A673 (cell line): ENCODE measurements around the gene GTF2H1. TPM values are rescaled to one million over a fixed set of nuclear protein-coding genes. Genes with fewer than 3 reads are reported as not detected.

ENCODE experiments used
- BruUV-seq: library from RNA; stranded (reverse); fragments of 400-500 nt; replicated peaks from 2 replicates; lab custom pipeline; 2021; lab: Mats Ljungman, UMichigan
- CTCF ChIA-PET: fragments of 300-600 bp; sonication (Branson Sonifier 250); formaldehyde crosslinking; loops from one replicate; lab custom pipeline; 2022; ENCODE audit warnings: antibody characterized with exemption; lab: Charles Lee
- POLR2A ChIA-PET: fragments of 300-600 bp; sonication (Branson Sonifier 250); formaldehyde crosslinking; loops from one replicate; lab custom pipeline; 2022; ENCODE audit warnings: antibody characterized with exemption; ENCODE audit not compliant: low non-redundant PET; lab: Charles Lee
- DNase-seq: peaks from one replicate; pipeline ENCODE4 v3.0.0-alpha.2; 2015; ENCODE audit warnings: low spot score
- H3K27ac ChIP-seq: fragments of 200-600 bp; sonication (generic); 2 replicates; pipeline ENCODE4 v1.5.1; 2016; ENCODE audit warnings: mixed run types, low read depth, mild to moderate bottlenecking, mixed read lengths, antibody characterized with exemption, low read length; ENCODE audit not compliant: poor library complexity, severe bottlenecking
- H3K27me3 ChIP-seq: fragments of 200-600 bp; sonication (generic); replicated peaks from 2 replicates; pipeline ENCODE4 v1.6.1; 2017; ENCODE audit warnings: mixed run types, low read depth, mild to moderate bottlenecking, mixed read lengths, antibody characterized with exemption, low read length; ENCODE audit not compliant: insufficient read depth, poor library complexity
- H3K36me3 ChIP-seq: fragments of 200-600 bp; sonication (generic); 2 replicates; pipeline ENCODE4 v1.6.1; 2016; ENCODE audit warnings: mixed run types, mild to moderate bottlenecking, mixed read lengths, antibody characterized with exemption, low read length; ENCODE audit not compliant: insufficient read depth, poor library complexity, severe bottlenecking
- H3K4me1 ChIP-seq: fragments of 200-600 bp; sonication (generic); 2 replicates; pipeline ENCODE4 v1.6.1; 2017; ENCODE audit warnings: mixed run types, mild to moderate bottlenecking, mixed read lengths, antibody characterized with exemption, low read length; ENCODE audit not compliant: insufficient read depth, poor library complexity, severe bottlenecking
- H3K4me3 ChIP-seq: fragments of 200-600 bp; sonication (generic); 2 replicates; pipeline ENCODE4 v1.5.1; 2016; ENCODE audit warnings: low read depth, mixed run types, mild to moderate bottlenecking, mixed read lengths, low read length; ENCODE audit not compliant: poor library complexity, severe bottlenecking
- H3K9me3 ChIP-seq: fragments of 200-600 bp; sonication (generic); 2 replicates; pipeline ENCODE4 v1.6.1; 2016; ENCODE audit warnings: mixed run types, low read depth, mild to moderate bottlenecking, mixed read lengths, antibody characterized with exemption, low read length; ENCODE audit not compliant: poor library complexity, severe bottlenecking
- EZH2 ChIP-seq: fragments of 200-600 bp; sonication (generic); IDR thresholded peaks from 2 replicates; pipeline ENCODE4 v1.6.1; 2017; ENCODE audit warnings: borderline replicate concordance, low read depth, mild to moderate bottlenecking, mixed read lengths, antibody characterized with exemption, low read length; ENCODE audit not compliant: poor library complexity, severe bottlenecking
- intact Hi-C: fragments of 100-400 bp; cut with micrococcal nuclease; formaldehyde crosslinking; loops from one replicate; pipeline ENCODE4 v1.10.0; 2022; ENCODE audit not compliant: unreplicated experiment
- total RNA-seq: library from RNA; stranded (reverse); gene quantifications from 2 replicates; pipeline ENCODE4 v1.2.3, GENCODE V29; 2021
- TF ChIP-seq, protein P1 (sequence below): fragments of 300-800, 200-600 bp; sonication (generic); conservative IDR thresholded peaks from 2 replicates; pipeline ENCODE4 v1.5.1; 2017; ENCODE audit warnings: low read depth, mild to moderate bottlenecking, antibody characterized with exemption, low read length, moderate library complexity, mixed read lengths

Gene GTF2H1
- total RNA-seq, 1 experiment from 2014 or later = 56.2 TPM

DNA sequence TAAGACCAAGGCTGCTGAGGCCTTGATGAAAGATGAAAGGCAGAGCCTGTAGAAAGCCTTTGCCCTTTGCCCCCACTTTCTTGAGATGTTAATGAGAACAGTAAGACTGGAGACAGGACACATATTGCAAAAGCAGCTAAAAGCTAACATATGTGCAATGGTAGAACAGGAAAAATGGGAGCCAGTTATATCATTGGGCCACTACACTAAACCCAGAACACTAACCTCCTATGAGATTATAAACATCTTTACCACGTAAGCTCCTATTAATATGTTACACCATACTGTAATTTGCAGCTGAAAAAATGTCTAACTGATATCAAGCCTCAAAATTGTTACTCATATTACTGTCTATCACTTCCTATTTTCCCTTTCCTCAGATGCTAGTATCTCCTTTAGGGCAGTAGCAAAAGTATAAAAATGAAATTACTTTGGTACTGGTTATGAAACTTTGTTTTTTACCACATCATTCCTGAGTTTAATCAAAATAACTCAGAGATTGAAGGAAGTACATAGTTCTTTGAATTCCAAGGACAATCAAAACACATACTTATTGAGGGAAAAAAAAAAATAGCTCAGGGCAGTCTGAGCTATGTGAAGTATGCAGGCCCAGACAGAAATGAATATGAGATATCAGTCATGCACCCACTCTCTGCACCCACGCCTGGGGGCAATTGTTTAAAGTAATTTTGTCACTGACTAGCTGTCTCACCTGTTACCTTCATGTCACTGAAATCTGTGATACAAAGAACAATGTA, 9.5 kb upstream of the GTF2H1 start:
- Histone ChIP-seq H3K36me3 (peaks cover 14% of the 10 kb centered on the region), H3K4me3 (no peak overlapping the region), H3K27me3 (no peaks in the 10 kb centered on the region), H3K4me1 (no peaks in the 10 kb centered on the region), H3K27ac (no peak overlapping the region), H3K9me3 (no peaks in the 10 kb centered on the region)
- intact Hi-C loops = no loop called here
- DNase-seq = no peak
- TF ChIP-seq, protein P1, sequence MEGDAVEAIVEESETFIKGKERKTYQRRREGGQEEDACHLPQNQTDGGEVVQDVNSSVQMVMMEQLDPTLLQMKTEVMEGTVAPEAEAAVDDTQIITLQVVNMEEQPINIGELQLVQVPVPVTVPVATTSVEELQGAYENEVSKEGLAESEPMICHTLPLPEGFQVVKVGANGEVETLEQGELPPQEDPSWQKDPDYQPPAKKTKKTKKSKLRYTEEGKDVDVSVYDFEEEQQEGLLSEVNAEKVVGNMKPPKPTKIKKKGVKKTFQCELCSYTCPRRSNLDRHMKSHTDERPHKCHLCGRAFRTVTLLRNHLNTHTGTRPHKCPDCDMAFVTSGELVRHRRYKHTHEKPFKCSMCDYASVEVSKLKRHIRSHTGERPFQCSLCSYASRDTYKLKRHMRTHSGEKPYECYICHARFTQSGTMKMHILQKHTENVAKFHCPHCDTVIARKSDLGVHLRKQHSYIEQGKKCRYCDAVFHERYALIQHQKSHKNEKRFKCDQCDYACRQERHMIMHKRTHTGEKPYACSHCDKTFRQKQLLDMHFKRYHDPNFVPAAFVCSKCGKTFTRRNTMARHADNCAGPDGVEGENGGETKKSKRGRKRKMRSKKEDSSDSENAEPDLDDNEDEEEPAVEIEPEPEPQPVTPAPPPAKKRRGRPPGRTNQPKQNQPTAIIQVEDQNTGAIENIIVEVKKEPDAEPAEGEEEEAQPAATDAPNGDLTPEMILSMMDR = no peak
- no peak for TF ChIP-seq EZH2
- CTCF ChIA-PET = no interaction called here
- POLR2A ChIA-PET = no interaction called here
- no TSS peak for BruUV-seq

DNA sequence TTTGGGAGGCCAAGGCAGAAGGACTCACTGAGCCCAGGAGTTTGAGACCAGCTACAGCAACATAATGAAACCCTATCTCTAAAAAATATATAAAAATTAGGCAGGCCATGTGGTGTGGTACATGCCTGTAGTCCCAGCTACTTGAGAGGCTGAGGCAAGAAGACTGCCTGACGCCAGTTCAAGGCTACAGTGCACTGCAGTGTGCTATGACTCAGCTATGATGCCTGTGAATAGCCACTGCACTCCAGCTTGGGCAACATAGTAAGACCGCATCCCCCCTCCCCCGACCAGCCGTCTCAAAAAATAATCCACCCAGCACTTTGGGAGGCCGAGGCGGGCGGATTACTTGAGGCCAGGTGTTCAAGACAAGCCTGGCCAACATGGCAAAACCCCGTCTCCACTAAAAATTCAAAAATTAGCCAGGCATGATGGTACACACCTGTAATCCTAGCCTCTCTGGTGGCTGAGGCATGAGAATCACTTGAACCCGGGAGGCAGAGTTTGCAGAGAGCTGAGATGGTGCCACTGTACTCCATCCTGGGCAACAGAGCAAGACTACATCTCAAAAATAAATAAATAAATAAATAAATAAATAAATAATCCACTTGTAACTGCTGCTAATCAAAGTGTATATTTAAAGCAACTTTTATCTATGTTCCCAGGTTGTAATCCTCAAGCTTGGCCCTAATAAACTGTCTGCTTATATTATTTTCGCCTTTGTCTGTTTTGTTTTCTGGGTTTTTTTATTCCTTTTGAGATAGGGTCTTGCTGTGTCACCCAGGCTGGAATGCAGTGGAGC, 8.2 kb upstream of the GTF2H1 start:
- H3K4me1 ChIP-seq = no peaks in the 10 kb centered on the region
- CTCF ChIA-PET = no interaction called here
- no peaks in the 10 kb centered on the region for H3K9me3 ChIP-seq
- POLR2A ChIA-PET = interaction anchor here (0.6 kb wide), 1 partner anchor 13 kb away, joined by 10 read pairs; no protein-coding TSS in a partner anchor
- intact Hi-C loops = no loop called here
- DNase-seq = no peak
- H3K27me3 ChIP-seq = no peaks in the 10 kb centered on the region
- H3K36me3 ChIP-seq = peaks cover 11% of the 10 kb centered on the region
- H3K4me3 ChIP-seq = no peak overlapping the region
- no peak overlapping the region for H3K27ac ChIP-seq
- no TSS peak for BruUV-seq
- TF ChIP-seq EZH2 = no peak
- TF ChIP-seq, protein P1 = no peak

DNA sequence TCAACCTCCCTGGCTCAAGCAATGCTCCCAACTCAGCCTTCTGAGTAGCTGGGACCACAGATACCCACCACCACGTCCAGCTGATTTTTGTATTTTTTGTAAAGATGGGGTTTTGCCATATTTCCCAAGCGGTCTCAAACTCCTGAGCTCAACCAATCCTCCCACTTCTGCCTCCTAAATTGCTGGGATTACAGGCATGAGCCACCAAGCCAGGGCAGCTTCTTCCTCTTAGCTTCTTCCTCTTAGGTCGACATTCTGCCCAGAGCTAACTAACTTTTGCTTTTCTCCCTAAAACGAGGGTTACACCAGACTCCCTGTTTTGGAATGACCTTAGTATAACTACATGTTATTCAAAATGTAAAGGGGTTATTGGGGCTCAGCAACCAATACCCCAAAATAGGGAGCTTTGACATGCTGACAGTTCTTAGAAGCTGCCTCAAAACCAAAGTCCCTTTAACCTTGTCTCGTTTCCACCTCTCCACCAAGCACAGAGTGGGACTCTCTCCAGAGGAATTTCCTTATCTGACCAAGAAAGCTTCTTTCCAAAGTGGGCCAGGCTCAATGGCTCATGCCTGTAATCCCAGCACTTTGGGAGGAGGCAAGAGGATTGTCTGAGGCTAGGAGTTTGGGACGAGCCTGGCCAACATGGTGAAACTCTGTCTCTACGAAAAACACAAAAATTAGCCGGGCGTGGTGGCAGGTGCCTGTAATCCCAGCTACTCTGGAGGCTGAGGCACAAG, 7.4 kb upstream of the GTF2H1 start:
- Histone ChIP-seq H3K4me3 (no peak overlapping the region), H3K4me1 (no peaks in the 10 kb centered on the region), H3K27ac (no peak overlapping the region), H3K9me3 (no peaks in the 10 kb centered on the region), H3K27me3 (no peaks in the 10 kb centered on the region), H3K36me3 (peaks cover 10% of the 10 kb centered on the region)
- no peak for TF ChIP-seq EZH2
- TF ChIP-seq, protein P1 = no peak
- POLR2A ChIA-PET = no interaction called here
- intact Hi-C loops = no loop called here
- no TSS peak for BruUV-seq
- DNase-seq = no peak
- CTCF ChIA-PET = no interaction called here
